ENCODE data around the gene TEAD1. TPM values are rescaled to one million over a fixed set of nuclear protein-coding genes. Genes with fewer than 3 reads are reported as not detected.

TEAD1 gene
- total and polyA plus RNA-seq, 2 donors (not counting 1 experiment from before 2014, with no cell fraction given) = 88.6 to 121 TPM

DNA sequence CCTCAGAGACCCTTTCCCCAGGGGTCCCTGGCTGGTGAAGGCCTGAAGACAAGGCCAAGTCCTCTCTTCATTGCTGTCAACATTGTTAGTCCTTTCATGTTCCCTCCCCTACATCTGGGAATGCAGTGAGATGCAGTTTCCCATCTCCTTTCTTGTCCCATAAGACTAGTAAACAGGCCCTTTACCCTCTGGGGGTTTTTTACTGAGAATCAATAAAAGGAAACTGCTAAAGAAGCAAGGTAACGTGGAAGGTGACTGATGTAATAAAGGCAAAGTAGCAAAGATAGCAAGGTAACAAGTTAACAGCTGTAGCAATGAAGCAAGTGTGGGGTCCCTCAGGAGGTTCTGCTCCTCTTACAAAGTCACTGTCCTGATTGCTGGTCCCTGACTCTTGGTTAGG lies 37.3 kb downstream of the TEAD1 start:
- H3K9ac ChIP-seq (ENCODE audit: insufficient read depth, low read length) = no peak overlapping the region
- H3K27me3 ChIP-seq (ENCODE audit: control insufficient read depth, insufficient read depth, low read length) = no peaks in the 10 kb centered on the region
- no peak overlapping the region for H3K4me2 ChIP-seq (ENCODE audit: extremely low read depth, insufficient read depth, low read length)
- H3K27ac ChIP-seq (ENCODE audit: insufficient read depth, low read length) = no peak overlapping the region
- TF ChIP-seq EZH2 (IDR thresholded peaks at IDR 0.05; ENCODE audit: low read length, missing control alignments) = no peak
- TF ChIP-seq, protein P1, sequence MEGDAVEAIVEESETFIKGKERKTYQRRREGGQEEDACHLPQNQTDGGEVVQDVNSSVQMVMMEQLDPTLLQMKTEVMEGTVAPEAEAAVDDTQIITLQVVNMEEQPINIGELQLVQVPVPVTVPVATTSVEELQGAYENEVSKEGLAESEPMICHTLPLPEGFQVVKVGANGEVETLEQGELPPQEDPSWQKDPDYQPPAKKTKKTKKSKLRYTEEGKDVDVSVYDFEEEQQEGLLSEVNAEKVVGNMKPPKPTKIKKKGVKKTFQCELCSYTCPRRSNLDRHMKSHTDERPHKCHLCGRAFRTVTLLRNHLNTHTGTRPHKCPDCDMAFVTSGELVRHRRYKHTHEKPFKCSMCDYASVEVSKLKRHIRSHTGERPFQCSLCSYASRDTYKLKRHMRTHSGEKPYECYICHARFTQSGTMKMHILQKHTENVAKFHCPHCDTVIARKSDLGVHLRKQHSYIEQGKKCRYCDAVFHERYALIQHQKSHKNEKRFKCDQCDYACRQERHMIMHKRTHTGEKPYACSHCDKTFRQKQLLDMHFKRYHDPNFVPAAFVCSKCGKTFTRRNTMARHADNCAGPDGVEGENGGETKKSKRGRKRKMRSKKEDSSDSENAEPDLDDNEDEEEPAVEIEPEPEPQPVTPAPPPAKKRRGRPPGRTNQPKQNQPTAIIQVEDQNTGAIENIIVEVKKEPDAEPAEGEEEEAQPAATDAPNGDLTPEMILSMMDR (conservative IDR thresholded peaks at IDR 0.05 in 1 of 2, IDR thresholded peaks at IDR 0.05 in 1 of 2; ENCODE audit: low read depth in 1 of 2, low read length in 2 of 2) = no peak
- no peaks in the 10 kb centered on the region for H3K9me3 ChIP-seq (ENCODE audit: control insufficient read depth, insufficient read depth, low read depth, low read length)
- H2AFZ ChIP-seq (ENCODE audit: low read length) = no peak overlapping the region
- DNase-seq (ENCODE audit: low read depth in 2 of 2) = no peak
- H4K20me1 ChIP-seq (ENCODE audit: control insufficient read depth, extremely low read depth, insufficient read depth, low read length) = peaks cover 1% of the 10 kb centered on the region
- no peak overlapping the region for H3K4me3 ChIP-seq (replicated peaks in 1 of 4; ENCODE audit: control extremely low read depth in 1 of 4, insufficient read depth in 1 of 4, low read depth in 3 of 4, low read length in 4 of 4)
- H3K36me3 ChIP-seq (ENCODE audit: control insufficient read depth, insufficient read depth, low read length) = no peaks in the 10 kb centered on the region
- peaks cover 12% of the 10 kb centered on the region for H3K4me1 ChIP-seq (ENCODE audit: control insufficient read depth, extremely low read depth, insufficient read depth, low read length)
- peaks cover 98% of the 10 kb centered on the region for H3K79me2 ChIP-seq (ENCODE audit: control insufficient read depth, insufficient read depth, low read length)

- no peak for DNase-seq (ENCODE audit: low read depth in 2 of 2)
- Histone ChIP-seq H4K20me1 (ENCODE audit: control insufficient read depth, extremely low read depth, insufficient read depth, low read length) (peaks cover 1% of the 10 kb centered on the region), H3K4me1 (ENCODE audit: control insufficient read depth, extremely low read depth, insufficient read depth, low read length) (peaks cover 6% of the 10 kb centered on the region), H3K27me3 (ENCODE audit: control insufficient read depth, insufficient read depth, low read length) (no peaks in the 10 kb centered on the region), H3K36me3 (ENCODE audit: control insufficient read depth, insufficient read depth, low read length) (no peaks in the 10 kb centered on the region), H3K27ac (ENCODE audit: insufficient read depth, low read length) (no peak overlapping the region), H2AFZ (ENCODE audit: low read length) (no peak overlapping the region), H3K79me2 (ENCODE audit: control insufficient read depth, insufficient read depth, low read length) (peaks cover 98% of the 10 kb centered on the region), H3K4me2 (ENCODE audit: extremely low read depth, insufficient read depth, low read length) (no peak overlapping the region), H3K9me3 (ENCODE audit: control insufficient read depth, insufficient read depth, low read depth, low read length) (no peaks in the 10 kb centered on the region), H3K4me3 (replicated peaks in 1 of 4; ENCODE audit: control extremely low read depth in 1 of 4, insufficient read depth in 1 of 4, low read depth in 3 of 4, low read length in 4 of 4) (no peak overlapping the region), H3K9ac (ENCODE audit: insufficient read depth, low read length) (no peak overlapping the region)
- TF ChIP-seq, protein P1 (conservative IDR thresholded peaks at IDR 0.05 in 1 of 2, IDR thresholded peaks at IDR 0.05 in 1 of 2; ENCODE audit: low read depth in 1 of 2, low read length in 2 of 2) = no peak
- no peak for TF ChIP-seq EZH2 (IDR thresholded peaks at IDR 0.05; ENCODE audit: low read length, missing control alignments)
These were observed 37.9 kb downstream of the TEAD1 start for GRCh38 chr11:12712132-12712531.

DNA sequence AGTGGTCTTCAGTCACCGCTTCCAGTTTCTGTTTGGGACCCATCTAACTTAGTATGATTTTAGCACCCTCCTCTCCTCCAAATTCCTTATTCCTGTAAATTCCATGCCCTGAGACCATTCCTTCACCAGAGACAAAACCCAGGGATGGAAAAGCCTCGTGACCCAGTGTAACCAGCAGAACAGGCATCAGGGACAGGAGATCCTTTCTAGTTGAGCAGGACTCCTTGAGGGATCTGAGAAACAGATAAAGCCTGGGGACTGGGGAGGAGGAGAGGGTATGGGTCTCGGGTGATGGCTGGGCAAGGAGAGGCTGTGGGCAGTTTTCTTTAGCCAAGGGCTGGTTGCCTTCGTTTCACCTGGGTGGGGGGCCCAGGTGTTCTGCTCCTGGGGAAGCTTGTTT lies 40.9 kb downstream of the TEAD1 start:
- Histone ChIP-seq H3K4me1 (ENCODE audit: control insufficient read depth, extremely low read depth, insufficient read depth, low read length) (no peaks in the 10 kb centered on the region), H3K9me3 (ENCODE audit: control insufficient read depth, insufficient read depth, low read depth, low read length) (no peaks in the 10 kb centered on the region), H3K4me3 (replicated peaks in 1 of 4; ENCODE audit: control extremely low read depth in 1 of 4, insufficient read depth in 1 of 4, low read depth in 3 of 4, low read length in 4 of 4) (no peak overlapping the region), H2AFZ (ENCODE audit: low read length) (no peak overlapping the region), H4K20me1 (ENCODE audit: control insufficient read depth, extremely low read depth, insufficient read depth, low read length) (peaks cover 3% of the 10 kb centered on the region), H3K27me3 (ENCODE audit: control insufficient read depth, insufficient read depth, low read length) (no peaks in the 10 kb centered on the region), H3K79me2 (ENCODE audit: control insufficient read depth, insufficient read depth, low read length) (peaks cover 97% of the 10 kb centered on the region), H3K9ac (ENCODE audit: insufficient read depth, low read length) (no peak overlapping the region), H3K27ac (ENCODE audit: insufficient read depth, low read length) (no peak overlapping the region), H3K36me3 (ENCODE audit: control insufficient read depth, insufficient read depth, low read length) (no peaks in the 10 kb centered on the region), H3K4me2 (ENCODE audit: extremely low read depth, insufficient read depth, low read length) (no peak overlapping the region)
- no peak for DNase-seq (ENCODE audit: low read depth in 2 of 2)
- TF ChIP-seq, protein P1 (conservative IDR thresholded peaks at IDR 0.05 in 1 of 2, IDR thresholded peaks at IDR 0.05 in 1 of 2; ENCODE audit: low read depth in 1 of 2, low read length in 2 of 2) = no peak
- no peak for TF ChIP-seq EZH2 (IDR thresholded peaks at IDR 0.05; ENCODE audit: low read length, missing control alignments)

All from fibroblast of lung (primary cell).